Measurements from ENCODE around the gene PSME3IP1. TPM values are rescaled to one million over a fixed set of nuclear protein-coding genes. Genes with fewer than 3 reads are reported as not detected.

The PSME3IP1 gene
- total and polyA plus RNA-seq, 2 of the 8 experiments (the other 6 are each of a cell fraction or from before 2014, with no cell fraction given), result 95.1 to 98.3 TPM

- DNase-seq (ENCODE audit: low read depth in 1 of 2, low spot score in 2 of 2), result no peak
- H3K27ac ChIP-seq (ENCODE audit: low read depth, low read length), result no peak overlapping the region
- no peak overlapping the region for H3K18ac ChIP-seq (ENCODE audit: extremely low read depth, low read length)
- no peaks in the 10 kb centered on the region for H3K27me3 ChIP-seq (replicated peaks in 1 of 4; ENCODE audit: control insufficient read depth in 3 of 4, extremely low read depth in 1 of 4, insufficient read depth in 3 of 4, low read length in 3 of 4)
- no peak overlapping the region for H2BK5ac ChIP-seq (ENCODE audit: low read depth, low read length)
- H2BK20ac ChIP-seq (ENCODE audit: low read length), result no peak overlapping the region
- no peak overlapping the region for H3K56ac ChIP-seq (replicated peaks; ENCODE audit: insufficient read length, low read depth, low read length)
- H2BK12ac ChIP-seq (ENCODE audit: low read depth, low read length), result no peak overlapping the region
- H4K8ac ChIP-seq (ENCODE audit: extremely low read depth, insufficient read depth, low read length), result no peak overlapping the region
- H4K91ac ChIP-seq (replicated peaks; ENCODE audit: insufficient read length, low read length), result no peak overlapping the region
- peak overlapping the region in 1 of 2 experiments; percentile 3; a peak in 1 of 4 replicates for H3K4me2 ChIP-seq (ENCODE audit: insufficient read depth in 1 of 2, low read depth in 2 of 2, low read length in 2 of 2)
- H3K4ac ChIP-seq (replicated peaks; ENCODE audit: insufficient read length, low read depth, low read length), result no peak overlapping the region
- 0 out of 2 replicates have a peak overlapping the region, but pooled peaks have one; percentile 34 for H2AK5ac ChIP-seq (ENCODE audit: low read depth, low read length)
- no peak overlapping the region for H4K5ac ChIP-seq (ENCODE audit: insufficient read length, low read depth, low read length)
- WGBS, 2 experiments (ENCODE audit: extremely low coverage in 1 of 2, insufficient coverage in 1 of 2, insufficient read length in 1 of 2, insufficient replicate concordance in 2 of 2, low coverage in 1 of 2, low lambda C conversion rate in 2 of 2, missing lambda C conversion rate in 1 of 2), result 86% methylated on average over 2 of the region's 2 CpGs; no CpG with 5 or more reads in 1 of the 2 experiments
- no peaks in the 10 kb centered on the region for H3K79me1 ChIP-seq (ENCODE audit: low read depth, low read length)
- H3K4me3 ChIP-seq (ENCODE audit: extremely low read depth in 1 of 4, insufficient read depth in 2 of 4, low read depth in 3 of 4, low read length in 4 of 4), result no peak overlapping the region
- ChIA-PET CTCF (ENCODE audit: partially characterized antibody) (interaction anchor here (0.6 to 2.4 kb wide), 22 partner anchors 8 to 669 kb away, joined by 3 to 9 read pairs (median 4); partner anchors contain the start of gene CPNE2), POLR2A (ENCODE audit: partially characterized antibody) (interaction anchor here (1.0 to 3.0 kb wide), 6 partner anchors 8 to 115 kb away, joined by 3 to 11 read pairs (median 4); partner anchors contain the start of genes PSME3IP1 and RSPRY1)
- no peak overlapping the region for H2AFZ ChIP-seq (ENCODE audit: low read length)
- H4K20me1 ChIP-seq (replicated peaks in 1 of 2; ENCODE audit: control insufficient read depth in 1 of 2, insufficient read depth in 2 of 2, low read length in 2 of 2), result no peaks in the 10 kb centered on the region
- FAIRE-seq, result peak; percentile 7
- H3K9ac ChIP-seq (replicated peaks in 1 of 4; ENCODE audit: extremely low read depth in 1 of 4, low read depth in 3 of 4, low read length in 3 of 4), result no peak overlapping the region
- no peaks in the 10 kb centered on the region for H3K9me3 ChIP-seq (ENCODE audit: insufficient read depth in 2 of 2, low read depth in 1 of 2, low read length in 1 of 2)
- peaks cover 12 to 28% (median 14%) of the 10 kb centered on the region in 4 experiments for H3K4me1 ChIP-seq (replicated peaks in 1 of 4; ENCODE audit: control insufficient read depth in 3 of 4, insufficient read depth in 4 of 4, low read length in 3 of 4)
- H3K23ac ChIP-seq (ENCODE audit: insufficient read length), result no peak overlapping the region
- no peak overlapping the region for H3K14ac ChIP-seq (ENCODE audit: insufficient read length)
- peaks cover 13 to 31% (median 20%) of the 10 kb centered on the region in 4 experiments; a peak in 7 of 8 replicates for H3K36me3 ChIP-seq (ENCODE audit: control insufficient read depth in 2 of 4, insufficient read depth in 4 of 4, low read length in 3 of 4)
- no peaks in the 10 kb centered on the region for H3K23me2 ChIP-seq (ENCODE audit: low read depth, low read length)
- no peaks in the 10 kb centered on the region for H3K79me2 ChIP-seq (ENCODE audit: control insufficient read depth in 1 of 2, insufficient read depth in 2 of 2, low read length in 2 of 2)
- H2BK15ac ChIP-seq (ENCODE audit: low read length), result no peak overlapping the region
- H2BK120ac ChIP-seq (replicated peaks; ENCODE audit: low read depth, low read length), result no peak overlapping the region
- TF ChIP-seq HDAC6 (IDR thresholded peaks at IDR 0.05; ENCODE audit: low read depth, low read length) (no peak), CBX5 (IDR thresholded peaks at IDR 0.05; ENCODE audit: low read depth, low read length) (no peak), FOSL1 (IDR thresholded peaks at IDR 0.05; ENCODE audit: insufficient read depth, low read depth, low read length) (no peak), SAP30 (IDR thresholded peaks at IDR 0.05; ENCODE audit: insufficient read depth, insufficient replicate concordance, low read length) (no peak), CTBP2 (IDR thresholded peaks at IDR 0.05; ENCODE audit: borderline replicate concordance, insufficient read depth, insufficient read length, low read length) (no peak), PHF8 (conservative IDR thresholded peaks at IDR 0.05; ENCODE audit: low read depth, low read length) (no peak), CEBPB (IDR thresholded peaks at IDR 0.05; ENCODE audit: low read depth, low read length) (no peak), SIX5 (IDR thresholded peaks at IDR 0.05; ENCODE audit: low read depth, low read length) (no peak), EP300 (IDR thresholded peaks at IDR 0.05; ENCODE audit: borderline replicate concordance in 1 of 2, low read depth in 2 of 2, low read length in 2 of 2) (no peak), YY1 (IDR thresholded peaks at IDR 0.05; ENCODE audit: low read depth, low read length) (no peak), TAF7 (optimal IDR thresholded peaks at IDR 0.05; ENCODE audit: borderline replicate concordance, low read depth, low read length) (no peak), POU5F1 (IDR thresholded peaks at IDR 0.05; ENCODE audit: low read depth, low read length) (no peak), GTF2F1 (IDR thresholded peaks at IDR 0.05; ENCODE audit: borderline replicate concordance, low read depth, low read length) (no peak), RBBP5 (IDR thresholded peaks at IDR 0.05; ENCODE audit: borderline replicate concordance, low read depth, low read length) (no peak)
These were observed 34.5 kb downstream of the PSME3IP1 start for GRCh38 chr16:57151369-57151768.
